NOMO-1 treated with DMSO at 0.1 percent for 48 hours (cell line): ENCODE measurements around the gene STXBP1.

ENCODE experiments used
- DNase-seq: peaks from one replicate; lab custom pipeline; 2025; ENCODE audit not compliant: unreplicated experiment; lab: John Stamatoyannopoulos, UW

STXBP1 gene

DNA sequence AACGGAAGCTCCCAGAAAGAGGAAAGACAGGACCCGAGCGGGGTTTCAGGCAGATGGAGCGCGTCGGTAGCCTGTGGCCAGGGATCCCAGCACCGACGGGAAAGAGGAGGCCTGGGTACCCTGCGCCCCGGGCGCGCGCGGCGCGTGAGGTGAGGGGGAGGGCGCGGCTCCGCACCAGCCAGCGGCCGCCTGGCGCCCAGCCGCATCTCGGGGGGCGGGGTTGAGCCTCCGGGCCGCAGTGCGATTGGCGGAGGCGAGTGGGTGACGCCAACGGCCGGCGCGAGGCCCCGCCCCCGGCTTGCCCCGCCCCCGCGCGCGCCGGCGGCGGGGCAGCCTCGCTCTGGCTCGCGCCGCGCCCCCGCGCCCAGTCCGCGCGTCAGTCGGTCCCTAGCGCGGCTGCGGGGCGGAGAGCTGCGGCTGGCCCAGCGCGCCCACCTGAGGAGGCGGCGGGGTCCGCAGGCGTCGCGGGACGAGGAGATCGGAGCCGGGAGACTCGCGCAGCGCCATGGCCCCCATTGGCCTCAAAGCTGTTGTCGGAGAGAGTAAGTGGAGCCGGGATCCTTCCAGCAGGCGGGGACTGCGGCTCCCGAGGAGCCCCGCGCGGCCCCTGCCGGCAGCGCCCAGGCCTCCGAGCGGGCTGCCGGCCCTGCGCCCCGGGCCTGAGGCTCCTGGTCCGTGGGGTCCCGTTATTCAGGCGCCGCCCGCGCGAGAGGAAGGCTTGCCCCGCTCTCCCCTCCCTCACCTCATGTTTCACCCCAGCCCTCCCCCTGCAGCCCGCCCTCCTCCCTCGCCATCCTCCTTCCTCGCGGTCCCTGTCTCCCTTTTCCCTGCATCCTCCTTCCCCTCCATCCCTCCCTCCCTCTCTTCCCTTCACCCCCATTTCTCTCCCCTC lies at the start of gene STXBP1:
STXBP1 (plus strand) TSS at position 379 of the 892 bp plus-strand sequence; CDS start at position 506, 127 bp downstream.
- peak; percentile 60 for DNase-seq

DNA sequence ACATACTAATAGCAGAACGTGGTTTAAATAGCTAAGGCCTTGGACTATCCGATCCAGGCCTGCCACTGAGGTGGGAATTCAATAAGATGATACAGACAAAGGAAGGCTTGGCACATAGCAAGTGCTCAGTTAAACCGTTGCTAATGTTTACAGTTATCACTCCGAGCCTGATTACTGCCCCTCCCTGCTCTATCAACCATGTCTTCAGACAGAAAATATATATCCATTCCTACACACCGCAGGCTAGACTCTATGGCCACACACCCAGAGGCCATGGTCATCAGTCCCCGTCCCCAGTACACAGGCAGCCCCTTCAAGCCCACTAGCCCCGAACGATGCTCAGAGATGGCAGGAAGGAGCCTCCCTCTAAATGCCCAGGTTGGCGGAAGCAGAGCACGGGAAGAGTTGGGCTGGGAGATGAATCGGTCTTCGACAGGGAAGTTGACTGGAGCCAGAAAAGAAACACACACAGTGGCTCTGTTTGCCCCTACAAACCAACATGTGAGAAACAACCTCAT lies 49.7 kb upstream of the STXBP1 start:
- DNase-seq = peak; percentile 63

DNA sequence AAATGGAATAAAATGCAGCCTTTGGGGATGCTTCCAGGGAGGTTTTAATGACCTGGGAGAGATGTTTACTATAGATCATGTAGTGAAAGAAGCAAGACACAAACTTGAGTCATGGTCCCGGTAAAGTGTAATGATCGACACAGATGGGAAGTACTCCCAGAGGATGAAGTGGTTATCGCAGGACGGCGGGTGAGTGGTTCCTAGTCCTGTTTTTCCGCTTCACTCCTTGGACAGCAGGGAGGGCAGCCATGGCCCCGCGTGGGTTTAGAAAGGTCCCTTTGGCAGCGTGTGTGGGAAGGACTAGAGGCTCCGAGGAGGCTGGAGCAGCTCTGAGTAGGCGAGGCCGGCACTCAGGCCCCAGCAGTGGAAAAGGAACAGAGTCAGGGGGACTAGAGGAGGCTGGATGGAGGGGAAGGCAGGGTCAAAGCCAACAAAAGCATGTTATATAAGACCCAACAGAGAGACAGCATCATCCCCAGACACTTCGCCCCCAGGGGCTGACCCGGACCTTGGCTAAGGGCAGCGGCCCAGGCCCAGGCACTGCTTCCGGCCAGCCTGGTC lies 49.2 kb upstream of the STXBP1 start:
- DNase-seq = no peak

DNA sequence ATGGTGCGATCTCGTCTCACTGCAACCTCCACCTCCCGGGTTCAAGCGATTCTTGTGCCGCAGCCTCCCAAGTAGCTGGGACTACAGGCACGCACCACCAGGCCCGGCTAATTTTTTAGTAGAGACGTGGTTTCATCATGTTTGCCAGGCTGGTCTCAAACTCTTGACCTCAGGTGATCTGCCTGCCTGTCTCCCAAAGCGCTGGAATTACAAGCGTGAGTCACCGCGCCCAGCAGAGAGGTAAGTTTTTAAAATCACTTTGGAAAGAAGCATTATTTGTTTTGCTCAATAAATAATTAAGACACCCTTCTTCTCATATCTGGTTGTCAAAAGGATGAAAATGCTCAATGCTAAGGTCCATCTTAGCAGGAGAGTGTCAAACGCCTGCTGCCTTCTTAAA lies 48.5 kb upstream of the STXBP1 start:
- DNase-seq = no peak

DNA sequence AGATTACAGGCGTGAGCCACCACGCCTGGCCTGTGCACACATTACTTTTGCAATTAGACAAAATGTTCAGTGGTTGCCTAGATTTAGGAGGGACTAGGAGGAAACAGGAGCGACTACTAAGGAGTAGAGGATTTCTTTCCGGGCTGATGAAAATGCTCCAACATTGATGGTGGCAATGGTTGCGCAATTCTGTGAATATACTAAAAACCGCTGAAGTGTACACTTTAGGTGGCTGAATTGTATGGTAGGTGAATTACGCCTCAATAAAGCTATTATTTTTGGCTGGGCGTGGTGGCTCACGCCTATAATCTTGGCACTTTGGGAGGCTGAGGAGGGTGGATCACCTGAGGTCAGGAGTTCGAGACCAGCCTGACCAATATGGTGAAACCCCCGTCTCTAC lies 46.8 kb upstream of the STXBP1 start:
- no peak for DNase-seq

DNA sequence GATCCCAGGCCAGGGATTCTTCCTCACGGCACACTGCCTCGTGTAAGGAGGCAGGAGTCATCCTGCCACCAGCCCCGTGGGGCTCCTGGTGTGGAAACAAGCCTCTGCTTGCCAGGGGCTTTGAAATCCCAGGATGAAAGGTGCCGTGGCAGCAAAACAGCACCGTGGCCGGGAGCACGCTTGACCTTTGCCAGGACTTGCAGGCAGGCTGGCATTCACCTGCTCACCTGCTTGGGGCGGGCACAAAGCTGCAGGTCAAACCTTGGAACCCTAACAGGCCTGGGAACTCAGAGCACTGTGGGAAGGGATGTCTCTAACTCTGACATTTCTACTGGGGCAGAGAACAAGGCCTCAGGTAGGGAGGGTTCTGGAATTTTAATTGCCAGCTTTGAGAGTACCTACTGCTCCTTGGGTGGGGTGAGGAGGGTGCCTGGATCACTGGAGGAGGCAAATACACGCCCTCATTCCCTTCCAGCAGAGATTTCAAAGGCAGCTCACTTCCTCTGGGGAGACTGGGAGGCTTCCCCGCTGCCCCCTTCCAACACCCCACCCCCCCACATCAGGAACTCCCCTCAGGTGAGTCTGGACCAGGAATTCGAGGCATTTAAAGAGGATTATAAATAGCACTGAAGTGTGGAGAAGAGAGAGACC lies 45.6 kb upstream of the STXBP1 start:
- DNase-seq = no peak

DNA sequence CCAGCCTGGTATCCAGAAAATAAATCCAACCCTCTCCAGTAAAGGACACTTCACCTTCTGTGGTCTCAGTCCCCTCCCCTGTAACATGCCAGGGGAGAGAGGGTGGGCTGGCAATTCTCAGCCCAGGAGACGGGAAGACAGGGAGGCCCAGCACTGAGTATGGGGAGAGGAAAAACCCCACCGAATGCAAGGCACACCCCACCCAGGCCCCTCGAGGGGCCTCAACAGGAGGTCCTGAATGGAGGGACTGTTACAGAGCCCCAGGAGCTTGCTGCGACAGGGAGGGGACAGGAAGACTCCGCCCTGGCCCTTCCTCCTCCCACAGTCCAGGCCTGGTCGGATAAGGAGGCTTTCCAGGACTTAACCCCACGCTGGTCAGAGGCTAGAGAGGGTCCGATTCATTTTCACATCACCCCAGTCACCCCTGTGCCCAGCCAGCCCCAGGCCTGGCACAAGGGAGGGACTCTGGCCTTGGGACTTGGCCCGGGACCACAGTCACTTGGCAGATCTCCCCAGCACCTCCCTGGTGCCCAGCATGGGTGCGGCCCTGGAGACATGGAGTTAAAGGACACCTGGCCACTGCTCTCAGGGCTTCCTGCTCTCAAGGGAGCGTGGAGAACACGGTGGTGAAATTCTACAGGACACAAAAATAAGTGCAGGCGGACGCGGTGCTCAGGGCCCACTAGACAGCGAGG lies 44.9 kb upstream of the STXBP1 start:
- DNase-seq = no peak

DNA sequence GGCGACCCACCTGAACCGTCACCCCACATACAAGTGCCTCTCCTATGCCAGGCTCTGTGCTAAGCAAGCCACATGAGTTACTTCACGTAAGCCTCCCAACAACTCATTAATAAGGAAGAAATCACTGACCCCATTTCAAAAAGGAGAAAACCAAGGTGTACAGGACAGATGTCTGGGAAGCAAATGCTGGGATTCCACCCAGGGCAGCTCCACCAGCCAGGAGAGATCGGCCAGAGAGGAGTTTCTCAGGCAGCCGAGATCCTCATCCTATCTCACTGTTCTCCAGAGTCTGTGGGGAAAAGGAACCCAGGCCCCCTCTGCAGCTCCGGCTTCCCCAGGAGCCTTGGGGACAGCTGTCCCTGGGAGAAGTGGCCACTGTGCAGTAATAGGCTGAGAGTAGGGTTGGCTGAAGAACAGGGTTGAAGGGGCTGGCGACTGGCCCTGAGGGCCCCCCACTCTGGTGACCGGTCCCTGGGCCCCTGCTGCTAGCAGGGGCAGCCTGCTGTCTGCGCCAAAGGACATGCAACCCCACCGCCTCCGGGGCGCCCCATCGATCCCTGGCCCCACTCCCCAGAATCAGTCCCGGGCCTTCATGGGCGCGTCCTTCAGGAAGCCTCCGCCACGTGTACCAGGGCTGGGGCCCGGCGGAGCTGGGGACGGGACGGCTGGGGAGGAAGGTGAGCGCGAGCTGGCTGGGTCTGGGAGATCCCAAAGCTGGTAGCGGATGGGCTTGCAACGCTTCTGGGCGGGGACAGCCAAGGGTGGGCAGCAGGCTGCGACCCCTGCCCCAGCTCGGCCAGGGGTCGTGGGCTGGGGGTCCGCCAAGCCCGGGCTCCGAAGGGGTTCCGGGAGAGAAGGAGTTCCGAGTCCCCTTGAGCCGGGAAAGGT lies 44.1 kb upstream of the STXBP1 start:
- DNase-seq = no peak

DNA sequence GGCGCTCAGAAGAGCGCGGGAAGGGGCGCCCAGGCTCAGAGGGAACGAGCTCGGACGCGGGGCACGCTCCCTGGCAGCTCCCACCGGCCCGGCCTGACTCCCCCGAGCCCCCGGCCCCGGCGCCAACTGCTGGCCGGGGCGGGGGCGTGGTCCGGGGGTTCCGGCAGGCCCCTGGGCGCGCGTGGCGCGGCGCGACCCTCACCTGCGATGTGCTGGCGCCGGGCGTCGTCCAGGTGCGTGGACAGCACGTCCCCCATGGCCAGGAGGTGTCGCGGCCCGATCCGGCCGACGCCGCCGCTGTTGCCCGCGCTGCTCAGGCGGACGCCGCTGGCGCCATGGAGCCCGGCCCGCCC lies 43.5 kb upstream of the STXBP1 start:
- no peak for DNase-seq

DNA sequence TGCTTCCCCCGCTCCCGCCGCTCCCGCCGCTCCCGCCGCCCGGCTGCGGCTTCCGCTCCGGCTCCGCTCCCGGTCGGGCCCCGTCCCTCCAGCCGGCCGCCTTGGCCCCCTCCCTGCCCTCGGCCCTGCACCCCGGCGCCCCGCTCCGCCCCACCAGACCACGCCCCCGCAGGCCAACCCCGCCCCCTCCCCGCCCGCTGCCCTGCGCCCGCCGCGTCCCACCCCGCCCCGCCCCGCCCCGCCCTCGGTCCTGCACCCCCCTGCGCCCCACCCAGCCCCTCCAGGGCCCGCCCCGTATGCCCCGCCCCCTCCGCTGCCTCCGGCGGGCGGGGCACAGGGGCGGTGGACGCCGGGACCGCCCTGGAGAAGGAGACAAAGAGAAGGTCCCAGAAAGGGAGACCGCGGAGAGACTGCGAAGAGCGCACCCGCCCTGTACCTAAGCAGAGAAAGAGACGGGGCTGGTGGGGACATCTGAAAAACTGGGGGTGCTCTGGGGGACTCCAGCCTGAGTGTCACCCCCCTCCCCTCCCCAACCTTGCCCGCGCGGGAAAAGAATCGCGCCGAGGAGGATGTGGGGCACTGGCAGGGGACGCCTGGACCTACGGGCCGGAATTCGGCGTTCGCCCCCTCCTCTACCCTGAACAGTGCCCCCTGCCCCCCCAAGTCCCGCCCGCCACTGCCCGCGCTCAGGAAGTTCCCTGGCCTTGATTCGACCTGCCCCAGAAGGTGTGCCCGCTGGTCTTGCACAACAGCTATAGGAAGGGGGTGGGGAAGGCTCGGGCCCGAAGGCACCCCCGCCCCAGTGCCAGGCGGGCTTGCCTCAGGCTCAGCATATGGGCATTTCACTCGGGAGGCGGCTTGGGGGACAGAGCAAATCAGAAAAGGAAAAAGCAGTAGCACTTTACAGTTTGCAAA lies 42.8 kb upstream of the STXBP1 start:
- peak; percentile 58 for DNase-seq

DNA sequence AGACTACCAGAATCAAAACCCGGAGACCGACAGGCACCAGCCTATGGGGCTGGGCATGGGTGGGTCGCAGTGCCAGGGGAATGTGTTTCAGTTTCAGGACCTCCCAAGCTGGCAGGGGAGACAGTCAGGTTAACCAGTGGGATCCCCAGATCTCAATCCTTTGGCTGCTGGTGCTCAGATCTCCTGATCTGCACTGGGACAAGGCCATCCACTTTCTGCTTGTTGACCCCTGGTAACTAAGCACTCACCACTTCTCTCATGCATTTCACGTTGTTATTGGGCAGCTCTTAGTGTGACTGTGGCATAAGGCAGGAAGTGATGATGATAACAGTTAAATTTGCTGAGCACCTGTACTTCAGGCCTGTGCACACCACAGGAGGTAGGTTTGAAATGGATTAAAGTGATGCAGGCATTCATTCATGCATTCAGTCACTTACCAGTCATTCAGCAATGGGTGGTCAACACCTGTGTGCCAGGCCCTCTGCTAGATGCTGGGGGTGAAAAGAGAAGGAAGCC lies 42.1 kb upstream of the STXBP1 start:
- DNase-seq = peak; percentile 54

DNA sequence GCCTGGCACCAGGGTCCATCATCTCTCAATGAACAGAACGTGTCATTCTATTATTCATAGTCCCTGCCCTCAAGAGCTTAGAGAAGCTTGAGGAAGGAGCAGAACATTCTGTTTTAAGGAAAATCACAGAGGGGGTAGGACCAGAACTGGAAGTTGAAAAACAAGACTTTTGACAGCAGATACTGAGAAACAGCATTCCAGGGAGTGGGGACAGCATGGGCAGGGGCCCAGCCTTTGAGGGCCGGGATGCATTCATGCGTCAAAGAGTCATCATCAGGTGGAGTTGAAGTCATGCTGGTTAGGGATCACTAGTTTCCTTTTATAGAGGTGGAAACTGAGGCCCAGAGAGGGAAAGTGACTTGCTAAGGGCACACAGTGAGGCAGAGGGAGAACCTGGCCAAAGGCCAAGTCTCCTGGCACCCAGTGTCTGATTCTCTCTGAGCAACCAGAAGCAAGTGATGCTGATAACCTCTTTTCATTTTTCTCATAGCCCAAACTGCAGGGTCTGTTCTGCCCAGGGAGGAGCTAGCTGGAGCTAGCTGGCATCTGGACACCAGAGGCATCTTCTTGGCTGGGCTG lies 41.5 kb upstream of the STXBP1 start:
- no peak for DNase-seq

DNA sequence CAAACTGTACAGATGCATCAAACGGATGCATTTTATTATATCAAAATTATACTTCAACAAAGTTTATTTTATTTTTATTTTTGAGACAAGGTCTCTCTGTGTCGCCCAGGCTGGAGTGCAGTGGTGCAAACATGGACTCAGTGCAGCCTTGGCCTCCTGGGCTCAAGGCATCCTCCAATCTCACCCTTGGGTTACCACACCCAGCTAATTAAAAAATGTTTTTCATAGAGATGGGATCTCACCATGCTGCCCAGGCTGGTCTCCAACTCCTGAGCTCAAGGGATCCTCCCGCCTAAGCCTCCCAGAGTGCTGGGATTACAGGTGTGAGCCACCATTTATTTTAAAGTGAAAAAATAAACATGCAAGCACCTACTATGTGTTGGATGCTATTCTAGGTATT lies 40.1 kb upstream of the STXBP1 start:
- no peak for DNase-seq

DNA sequence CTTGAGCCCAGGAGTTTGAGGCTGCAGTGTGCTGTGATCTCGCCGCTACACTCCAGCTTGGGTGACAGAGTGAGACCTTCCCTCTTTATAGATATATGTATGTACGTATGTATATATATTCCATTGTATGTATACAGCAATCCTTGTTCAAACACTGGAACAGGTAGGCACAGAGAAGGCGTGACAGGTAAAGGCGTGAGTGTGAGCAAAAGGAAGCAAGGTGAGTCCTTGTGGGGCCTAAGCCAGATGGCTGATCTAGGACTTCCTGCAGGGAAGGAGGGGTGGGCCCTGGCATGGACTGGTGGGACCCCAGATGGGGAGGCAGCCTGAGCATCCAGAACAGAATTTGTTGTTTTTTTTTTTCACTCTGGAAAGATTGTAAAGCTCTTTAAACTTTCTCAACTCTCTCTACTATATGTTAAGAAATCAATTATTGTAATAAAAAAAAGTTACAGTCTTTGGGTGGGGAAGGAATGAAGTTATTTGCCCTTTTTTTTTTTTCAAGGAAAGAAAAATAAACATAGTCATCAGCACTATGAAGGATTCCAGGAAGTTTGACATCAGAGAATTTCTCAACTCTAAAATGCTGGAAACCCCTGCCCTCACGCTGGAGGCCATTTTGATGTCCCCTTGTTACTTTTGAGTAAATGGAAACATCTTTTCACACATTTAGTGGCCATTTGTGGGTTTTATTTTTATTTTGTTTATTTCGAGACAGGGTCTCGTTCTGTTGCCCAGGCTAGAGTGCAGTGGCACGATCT lies 38.9 kb upstream of the STXBP1 start:
- no peak for DNase-seq

DNA sequence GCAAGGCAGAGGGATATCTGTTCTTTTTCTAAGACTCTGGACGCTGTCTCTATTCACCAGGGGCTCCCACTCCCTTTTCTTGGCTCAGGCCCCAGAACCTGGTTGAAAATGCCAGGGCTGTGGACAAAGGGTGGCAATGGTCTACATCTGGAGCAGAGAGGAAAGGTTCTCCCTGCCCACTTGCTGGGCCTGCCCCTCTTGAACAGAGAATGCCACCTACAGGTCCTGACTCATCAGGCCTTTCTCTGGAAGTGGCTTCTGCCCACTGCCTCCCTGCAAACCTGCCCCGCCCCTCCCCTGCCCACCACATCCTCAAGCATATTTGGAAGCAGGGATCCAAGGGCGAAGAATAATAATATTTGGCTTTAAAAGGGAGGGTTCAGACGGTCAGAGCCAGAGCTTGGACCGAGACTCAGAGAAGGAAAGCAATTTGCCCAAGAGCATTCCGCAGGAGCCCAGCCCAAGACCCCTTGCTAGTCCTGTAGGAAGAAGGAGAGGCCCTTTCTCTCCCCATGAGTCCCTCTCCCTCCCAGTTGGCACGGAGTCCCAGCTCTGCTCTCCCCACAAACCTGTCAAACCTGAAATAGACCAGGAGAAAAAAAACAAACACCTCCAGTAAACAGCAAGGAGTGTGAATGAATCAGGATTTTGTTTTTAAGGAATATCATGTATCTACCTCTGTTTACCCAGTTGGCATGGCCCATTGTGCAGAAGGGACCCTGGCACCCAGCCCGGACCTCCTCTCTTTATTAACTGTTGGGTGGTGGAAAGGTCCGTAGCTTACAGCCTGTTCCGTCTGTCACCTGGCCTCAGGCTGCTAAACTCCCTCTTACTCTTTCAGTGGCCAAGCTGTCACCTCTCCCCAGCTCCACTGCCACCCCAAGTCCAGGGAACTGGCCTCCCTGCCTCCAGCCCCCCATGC lies 37.7 kb upstream of the STXBP1 start:
- DNase-seq = no peak

DNA sequence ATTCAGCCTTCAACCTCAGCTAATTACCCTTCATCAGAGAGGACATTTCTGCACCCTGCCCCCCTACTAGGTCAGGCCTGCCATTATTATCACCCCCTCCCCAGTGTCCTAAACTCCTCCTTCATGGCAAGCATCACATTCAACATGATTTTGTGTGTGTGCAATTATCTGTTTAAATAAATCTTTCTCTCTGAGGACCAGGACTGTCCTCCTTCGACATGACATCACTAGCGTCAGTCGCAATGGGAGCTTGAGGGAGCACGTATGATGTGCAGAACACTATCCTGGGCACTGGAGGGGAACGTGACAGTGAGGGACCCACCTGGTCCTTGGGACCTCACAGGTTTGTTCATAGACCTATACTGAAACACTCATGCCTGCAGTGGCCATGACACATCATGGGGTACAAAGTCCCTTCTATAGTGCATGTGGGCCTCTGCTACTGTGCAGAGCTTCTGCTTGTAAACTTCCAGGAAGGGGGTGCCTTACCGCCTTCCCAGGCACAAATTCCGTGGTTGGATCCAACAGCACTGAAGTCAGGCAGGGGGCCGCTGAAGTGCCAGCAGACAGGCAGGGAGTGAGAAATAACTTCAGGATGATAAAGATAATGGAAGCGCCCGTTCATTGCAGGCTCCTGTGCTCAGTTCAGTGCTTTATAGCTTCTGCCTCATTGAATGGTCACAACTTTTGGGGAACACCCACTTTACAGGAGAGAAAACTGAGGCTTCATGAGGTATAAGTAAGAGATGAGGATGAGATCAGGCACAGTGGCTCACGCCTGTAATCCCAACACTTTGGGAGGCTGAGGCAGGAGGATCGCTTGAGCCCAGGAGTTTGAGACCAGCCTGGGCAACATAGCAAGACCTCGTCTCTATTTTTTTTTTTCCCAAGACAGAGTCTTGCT lies 36.0 kb upstream of the STXBP1 start:
- no peak for DNase-seq
